ENCODE results near the gene RAB21.

DNA sequence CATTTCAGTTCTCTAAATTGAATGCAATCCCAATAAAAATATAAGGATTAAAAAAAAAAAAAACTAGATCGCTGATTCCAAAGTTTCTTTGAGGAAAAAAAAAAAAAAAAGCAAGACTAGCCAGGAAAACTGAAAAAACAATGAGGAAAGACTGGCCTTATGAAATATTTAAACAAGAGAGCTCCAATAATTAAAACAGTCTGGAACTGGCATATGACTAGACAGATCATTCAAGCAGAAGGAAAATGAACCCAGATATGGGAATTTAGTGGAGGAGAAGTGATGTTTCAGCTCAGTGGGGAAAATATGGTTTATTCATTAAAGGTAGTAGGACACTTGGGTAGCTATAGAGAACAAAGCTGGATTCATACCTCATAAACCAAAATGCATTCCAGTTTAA lies 42.9 kb downstream of the RAB21 start:
- TF ChIP-seq, protein P1, sequence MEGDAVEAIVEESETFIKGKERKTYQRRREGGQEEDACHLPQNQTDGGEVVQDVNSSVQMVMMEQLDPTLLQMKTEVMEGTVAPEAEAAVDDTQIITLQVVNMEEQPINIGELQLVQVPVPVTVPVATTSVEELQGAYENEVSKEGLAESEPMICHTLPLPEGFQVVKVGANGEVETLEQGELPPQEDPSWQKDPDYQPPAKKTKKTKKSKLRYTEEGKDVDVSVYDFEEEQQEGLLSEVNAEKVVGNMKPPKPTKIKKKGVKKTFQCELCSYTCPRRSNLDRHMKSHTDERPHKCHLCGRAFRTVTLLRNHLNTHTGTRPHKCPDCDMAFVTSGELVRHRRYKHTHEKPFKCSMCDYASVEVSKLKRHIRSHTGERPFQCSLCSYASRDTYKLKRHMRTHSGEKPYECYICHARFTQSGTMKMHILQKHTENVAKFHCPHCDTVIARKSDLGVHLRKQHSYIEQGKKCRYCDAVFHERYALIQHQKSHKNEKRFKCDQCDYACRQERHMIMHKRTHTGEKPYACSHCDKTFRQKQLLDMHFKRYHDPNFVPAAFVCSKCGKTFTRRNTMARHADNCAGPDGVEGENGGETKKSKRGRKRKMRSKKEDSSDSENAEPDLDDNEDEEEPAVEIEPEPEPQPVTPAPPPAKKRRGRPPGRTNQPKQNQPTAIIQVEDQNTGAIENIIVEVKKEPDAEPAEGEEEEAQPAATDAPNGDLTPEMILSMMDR (IDR thresholded peaks at IDR 0.05 in 8 of 11, conservative IDR thresholded peaks at IDR 0.05 in 3 of 11): no peak
- TF ChIP-seq POLR2AphosphoS5 (IDR thresholded peaks at IDR 0.05): no peak
